HEK293 (cell line): ENCODE measurements around the gene ANXA2.
"Not testable (repeated sequence)": the region's sequence is repeated elsewhere in the genome, so short reads cannot be mapped to it uniquely, and the experiment has no call there.

ENCODE experiments used
- CTCF ChIA-PET: fragments of 350-600 bp; formaldehyde crosslinking; extraction: SDS; loops from one replicate; lab custom pipeline; 2021; ENCODE audit warnings: antibody characterized with exemption; lab: Yijun Ruan, JAX
- POLR2A ChIA-PET: fragments of 300-600 bp; formaldehyde crosslinking; extraction: SDS; loops from one replicate; lab custom pipeline; 2020; ENCODE audit warnings: antibody characterized with exemption, inconsistent platforms; lab: Yijun Ruan, JAX
- H3K27ac ChIP-seq: fragments of 200-500 bp; sonication (Bioruptor generic); 2 replicates; pipeline ENCODE4 v1.5.1; 2014; ENCODE audit warnings: low read depth, low read length, control low read depth, inconsistent platforms; ENCODE audit errors: extremely low read depth
- H3K36me3 ChIP-seq, 2 experiments: fragments of 200-500 bp in 1 of 2; sonication (Bioruptor generic) in 1 of 2; 1 replicate in 1 of 2; 2 replicates in 1 of 2; pipeline ENCODE4 v1.5.1; 2014 to 2017; ENCODE audit warnings: inconsistent platforms in 2 of 2, low read length in 2 of 2; ENCODE audit not compliant: control insufficient read depth in 2 of 2, insufficient read depth in 1 of 2
- H3K4me1 ChIP-seq: fragments of 200-500 bp; sonication (Bioruptor generic); 2 replicates; pipeline ENCODE4 v1.5.1; 2014; ENCODE audit warnings: mild to moderate bottlenecking, low read length, inconsistent platforms; ENCODE audit not compliant: control insufficient read depth, insufficient read depth
- H3K4me3 ChIP-seq: 2 replicates; pipeline ENCODE4 v1.5.1; 2011; ENCODE audit warnings: low read depth, mild to moderate bottlenecking, control low read depth, low read length, moderate library complexity
- H3K9me3 ChIP-seq: fragments of 200-500 bp; sonication (Bioruptor generic); 2 replicates; pipeline ENCODE4 v1.5.1; 2014; ENCODE audit warnings: low read depth, low read length, inconsistent platforms; ENCODE audit not compliant: control insufficient read depth, insufficient read depth
- HOXC10 ChIP-seq: sonication (generic); formaldehyde crosslinking; IDR thresholded peaks from 2 replicates; pipeline ENCODE4 v1.8.1; 2023; ENCODE audit warnings: mild to moderate bottlenecking, missing genetic modification reagents
- KLF1 ChIP-seq: fragments of 450-650 bp; formaldehyde crosslinking; IDR thresholded peaks from 2 replicates; pipeline ENCODE4 v1.5.1; 2016; ENCODE audit warnings: missing biosample characterization, missing genetic modification characterization
- KLF7 ChIP-seq: fragments of 450-650 bp; formaldehyde crosslinking; IDR thresholded peaks from 2 replicates; pipeline ENCODE4 v1.5.1; 2016; ENCODE audit warnings: missing biosample characterization, missing genetic modification characterization, borderline replicate concordance
- KLF8 ChIP-seq: fragments of 450-650 bp; formaldehyde crosslinking; IDR thresholded peaks from 2 replicates; pipeline ENCODE4 v1.5.1; 2016; ENCODE audit warnings: missing biosample characterization, missing genetic modification characterization
- ZBTB26 ChIP-seq: fragments of 450-650 bp; formaldehyde crosslinking; optimal IDR thresholded peaks from 2 replicates; pipeline ENCODE3; 2016; ENCODE audit warnings: missing biosample characterization, mild to moderate bottlenecking, missing genetic modification characterization
- ZFHX2 ChIP-seq: fragments of 450-650 bp; formaldehyde crosslinking; conservative IDR thresholded peaks from 2 replicates; pipeline ENCODE4 v1.5.1; 2016; ENCODE audit warnings: missing biosample characterization, missing genetic modification characterization
- ZNF114 ChIP-seq: fragments of 450-650 bp; formaldehyde crosslinking; IDR thresholded peaks from 2 replicates; pipeline ENCODE4 v1.5.0; 2017; ENCODE audit warnings: missing biosample characterization, missing genetic modification characterization
- ZNF140 ChIP-seq: fragments of 450-650 bp; formaldehyde crosslinking; IDR thresholded peaks from 2 replicates; pipeline ENCODE4 v1.5.1; 2016; ENCODE audit warnings: missing biosample characterization, missing genetic modification characterization
- ZNF18 ChIP-seq: fragments of 450-650 bp; formaldehyde crosslinking; IDR thresholded peaks from 2 replicates; pipeline ENCODE4 v1.5.1; 2016; ENCODE audit warnings: missing biosample characterization, missing genetic modification characterization
- ZNF19 ChIP-seq: fragments of 450-650 bp; formaldehyde crosslinking; IDR thresholded peaks from 2 replicates; pipeline ENCODE4; 2016; ENCODE audit warnings: missing biosample characterization, missing genetic modification characterization, low read depth
- ZNF248 ChIP-seq: fragments of 450-650 bp; formaldehyde crosslinking; IDR thresholded peaks from 2 replicates; pipeline ENCODE4 v1.5.1; 2017; ENCODE audit warnings: missing biosample characterization, missing genetic modification characterization
- ZNF416 ChIP-seq: fragments of 450-650 bp; formaldehyde crosslinking; IDR thresholded peaks from 2 replicates; pipeline ENCODE4 v1.5.1; 2016; ENCODE audit warnings: missing biosample characterization, missing genetic modification characterization
- ZNF549 ChIP-seq: fragments of 450-650 bp; IDR thresholded peaks from 2 replicates; pipeline ENCODE4 v1.5.1; 2018; ENCODE audit warnings: missing biosample characterization, missing genetic modification characterization, mild to moderate bottlenecking, inconsistent platforms, moderate library complexity
- ZNF610 ChIP-seq: fragments of 450-650 bp; formaldehyde crosslinking; IDR thresholded peaks from 2 replicates; pipeline ENCODE4 v1.5.1; 2016; ENCODE audit warnings: missing biosample characterization, missing genetic modification characterization, borderline replicate concordance
- ZNF645 ChIP-seq: fragments of 450-650 bp; formaldehyde crosslinking; IDR thresholded peaks from 2 replicates; pipeline ENCODE4; 2016; ENCODE audit warnings: missing biosample characterization, missing genetic modification characterization
- ZNF76 ChIP-seq: fragments of 450-650 bp; formaldehyde crosslinking; IDR thresholded peaks from 2 replicates; pipeline ENCODE4; 2016; ENCODE audit warnings: low read depth, missing biosample characterization, missing genetic modification characterization, borderline replicate concordance

The ANXA2 gene

GRCh38 chr15:60412807-60413206 is 15.0 kb upstream of the ANXA2 start:
- POLR2A ChIA-PET, CTCF ChIA-PET: not testable (repeated sequence)

GRCh38 chr15:60411774-60412425 is 14.1 kb upstream of the ANXA2 start:
- ChIA-PET POLR2A (interaction anchor here (1.4 kb wide), 1 partner anchor 14 kb away, joined by 4 read pairs; the partner anchor contains the start of gene ANXA2), CTCF (interaction anchor here (0.6 kb wide), 1 partner anchor 15 kb away, joined by 4 read pairs; no protein-coding TSS in a partner anchor)
- TF ChIP-seq ZNF645 (tag by site-specific recombination) (no peak), ZNF610 (no peak), ZNF416 (tag by site-specific recombination) (no peak), ZFHX2 (tag by site-specific recombination) (no peak), KLF8 (tag by site-specific recombination) (no peak), KLF1 (tag by site-specific recombination) (no peak), KLF7 (no peak), ZNF18 (no peak), ZNF114 (tag by site-specific recombination) (no peak), ZNF140 (tag by site-specific recombination) (no peak), ZNF19 (tag by site-specific recombination) (no peak), ZNF549 (tag by site-specific recombination) (no peak), ZBTB26 (tag by site-specific recombination) (no peak), HOXC10 (CRISPR knock-in tag) (no peak), ZNF76 (tag by site-specific recombination) (no peak), ZNF248 (no peak)

More at GRCh38 chr15:60412807-60413206, 15.0 kb upstream of the ANXA2 start:
- not testable (repeated sequence) for H3K9me3 ChIP-seq, H3K27ac ChIP-seq, H3K4me3 ChIP-seq, H3K36me3 ChIP-seq, H3K4me1 ChIP-seq

GRCh38 chr15:60410350-60410749 is 12.6 kb upstream of the ANXA2 start:
- CTCF ChIA-PET, H3K4me1 ChIP-seq, H3K27ac ChIP-seq, H3K36me3 ChIP-seq, H3K9me3 ChIP-seq, H3K4me3 ChIP-seq, POLR2A ChIA-PET: not testable (repeated sequence)

More at GRCh38 chr15:60411774-60412425, 14.1 kb upstream of the ANXA2 start:
- Histone ChIP-seq H3K27ac (no peak overlapping the region), H3K9me3 (no peaks in the 10 kb centered on the region), H3K36me3 (no peaks in the 10 kb centered on the region), H3K4me1 (no peaks in the 10 kb centered on the region), H3K4me3 (no peak overlapping the region)
